HL-60 (cell line): ENCODE measurements around the gene PDE4B.
A peak's percentile ranks its signal among the peaks of the same experiment; 100 is the strongest.

Experiments used
- DNase-seq, 2 experiments: peaks; one replicate each; pipeline ENCODE4 v3.0.0-alpha.2; 2010 to 2020; ENCODE audit warnings: low read depth in 1 of 2, low spot score in 1 of 2
- H3K27ac ChIP-seq: fragments of 250-450 bp; sonication (Bioruptor Pico); replicated peaks from 2 replicates; pipeline ENCODE4 v1.5.1; 2020; ENCODE audit warnings: mild to moderate bottlenecking, moderate library complexity
- H3K27me3 ChIP-seq: fragments of 250-450 bp; sonication (Bioruptor Pico); 2 replicates; pipeline ENCODE4 v1.5.1; 2021; ENCODE audit warnings: mild to moderate bottlenecking, moderate library complexity; ENCODE audit not compliant: insufficient read depth, poor library complexity, severe bottlenecking
- H3K4me3 ChIP-seq: replicated peaks from 2 replicates; pipeline ENCODE4 v1.5.1; 2011; ENCODE audit warnings: mild to moderate bottlenecking, control low read depth, low read length; ENCODE audit not compliant: insufficient read depth
- CTCF ChIP-seq: IDR thresholded peaks from one replicate; pipeline ENCODE4 v1.5.1; 2011; ENCODE audit warnings: low read length, control low read depth, inconsistent platforms; ENCODE audit not compliant: insufficient read depth
- GABPA ChIP-seq: IDR thresholded peaks from 2 replicates; pipeline ENCODE4 v1.6.1; 2012; ENCODE audit warnings: low read depth
- POLR2AphosphoS5 ChIP-seq: IDR thresholded peaks from 2 replicates; pipeline ENCODE4 v1.6.1; 2012; ENCODE audit warnings: low read depth
- REST ChIP-seq: IDR thresholded peaks from 2 replicates; pipeline ENCODE4 v1.6.1; 2012; ENCODE audit warnings: low read depth; ENCODE audit not compliant: insufficient replicate concordance
- SPI1 ChIP-seq: IDR thresholded peaks from 2 replicates; pipeline ENCODE4 v1.6.1; 2012; ENCODE audit warnings: low read depth, mild to moderate bottlenecking, borderline replicate concordance

PDE4B gene

GRCh38 chr1:65772607-65773006 lies 20.1 kb upstream of the PDE4B start:
- TF ChIP-seq SPI1 = peak; percentile 25; the same call in 1 of the 2 replicates
- no peak for TF ChIP-seq POLR2AphosphoS5
- Histone ChIP-seq H3K4me3 (no peak overlapping the region), H3K27me3 (no peaks in the 10 kb centered on the region), H3K27ac (peak overlapping the region; percentile 62)
- DNase-seq = peak in 1 of 2 experiments; percentile 17

- Histone ChIP-seq H3K4me3 (no peak overlapping the region), H3K27me3 (no peaks in the 10 kb centered on the region), H3K27ac (peak overlapping the region; percentile 62)
- no peak for DNase-seq
- TF ChIP-seq CTCF (no peak), REST (no peak), SPI1 (no peak), POLR2AphosphoS5 (no peak), GABPA (no peak)
These were observed 19.1 kb upstream of the PDE4B start for GRCh38 chr1:65773391-65774123.

- no peak overlapping the region for H3K4me3 ChIP-seq
- no peak for DNase-seq
- no peak for TF ChIP-seq POLR2AphosphoS5
- no peak for TF ChIP-seq REST
- no peak for TF ChIP-seq CTCF
- no peak for TF ChIP-seq SPI1
- TF ChIP-seq GABPA = no peak
- peaks cover 6% of the 10 kb centered on the region for H3K27me3 ChIP-seq
- no peak overlapping the region for H3K27ac ChIP-seq
These were observed 3.9 kb upstream of the PDE4B start for GRCh38 chr1:65788762-65789161.

- DNase-seq = peak; percentile 43 to 69
- TF ChIP-seq POLR2AphosphoS5 (no peak; the same call in 1 of the 2 replicates), CTCF (no peak), GABPA (no peak), REST (no peak), SPI1 (no peak)
- H3K27me3 ChIP-seq = peaks cover 18% of the 10 kb centered on the region
- no peak overlapping the region for H3K4me3 ChIP-seq
- no peak overlapping the region for H3K27ac ChIP-seq
These were observed 1.3 kb upstream of the PDE4B start for GRCh38 chr1:65791396-65791795.
